KOPT-K1 (cell line): ENCODE measurements around the gene NCSTN.

Experiments used
- H3K27ac ChIP-seq: fragments of 200-600 bp; sonication (generic); 2 replicates; pipeline ENCODE4 v1.5.1; 2016; ENCODE audit warnings: antibody characterized with exemption, mild to moderate bottlenecking, low read depth, low read length; ENCODE audit not compliant: poor library complexity, severe bottlenecking
- H3K36me3 ChIP-seq: fragments of 200-600 bp; sonication (generic); 2 replicates; pipeline ENCODE4 v1.5.1; 2017; ENCODE audit warnings: antibody characterized with exemption, mild to moderate bottlenecking, low read length, moderate library complexity; ENCODE audit not compliant: insufficient read depth
- H3K9me3 ChIP-seq: fragments of 200-600 bp; sonication (generic); 2 replicates; pipeline ENCODE4 v1.5.1; 2017; ENCODE audit warnings: antibody characterized with exemption, low read length, mild to moderate bottlenecking; ENCODE audit not compliant: insufficient read depth, poor library complexity, severe bottlenecking

The NCSTN gene

GRCh38 chr1:160342953-160343869, at the start of gene NCSTN, which contains the start of gene COPA:
Gene NCSTN, plus strand, starts transcription at chr1:160343383. Its CDS starts 14 bp downstream, at chr1:160343397.
Gene COPA, minus strand, starts transcription at chr1:160343250. Its CDS starts 80 bp downstream, at chr1:160343170.
- H3K36me3 ChIP-seq: peaks cover 68% of the 10 kb centered on the region

GRCh38 chr1:160296036-160296435, 47.1 kb upstream of the NCSTN start:
- Histone ChIP-seq H3K27ac (no peak overlapping the region), H3K36me3 (peaks cover 99% of the 10 kb centered on the region), H3K9me3 (no peaks in the 10 kb centered on the region)

More at GRCh38 chr1:160342953-160343869, at the start of gene NCSTN, which contains the start of gene COPA:
- Histone ChIP-seq H3K27ac (peak within 1 kb of the TSS; percentile 88), H3K9me3 (no peaks in the 10 kb centered on the region)

GRCh38 chr1:160300173-160300572, 43.0 kb upstream of the NCSTN start:
- Histone ChIP-seq H3K36me3 (peaks cover 99% of the 10 kb centered on the region), H3K9me3 (no peaks in the 10 kb centered on the region), H3K27ac (no peak overlapping the region)

GRCh38 chr1:160307118-160307791, 35.9 kb upstream of the NCSTN start:
- peaks cover 99% of the 10 kb centered on the region for H3K36me3 ChIP-seq
- no peak overlapping the region for H3K27ac ChIP-seq
- no peaks in the 10 kb centered on the region for H3K9me3 ChIP-seq

- Histone ChIP-seq H3K27ac (no peak overlapping the region), H3K9me3 (no peaks in the 10 kb centered on the region), H3K36me3 (peaks cover 99% of the 10 kb centered on the region)
These were observed 34.6 kb upstream of the NCSTN start for GRCh38 chr1:160308451-160309184.

GRCh38 chr1:160309185-160309557, 34.0 kb upstream of the NCSTN start:
- no peaks in the 10 kb centered on the region for H3K9me3 ChIP-seq
- H3K27ac ChIP-seq: no peak overlapping the region
- peaks cover 99% of the 10 kb centered on the region for H3K36me3 ChIP-seq

- H3K27ac ChIP-seq: no peak overlapping the region
- H3K9me3 ChIP-seq: no peaks in the 10 kb centered on the region
- peaks cover 99% of the 10 kb centered on the region for H3K36me3 ChIP-seq
These were observed 33.6 kb upstream of the NCSTN start for GRCh38 chr1:160309571-160309970.

GRCh38 chr1:160315359-160315758, 27.8 kb upstream of the NCSTN start:
- peaks cover 97% of the 10 kb centered on the region for H3K36me3 ChIP-seq
- no peak overlapping the region for H3K27ac ChIP-seq
- peaks cover 9% of the 10 kb centered on the region for H3K9me3 ChIP-seq

GRCh38 chr1:160322831-160323230, 20.4 kb upstream of the NCSTN start:
- peaks cover 97% of the 10 kb centered on the region for H3K36me3 ChIP-seq
- no peaks in the 10 kb centered on the region for H3K9me3 ChIP-seq
- H3K27ac ChIP-seq: no peak overlapping the region

- H3K27ac ChIP-seq: no peak overlapping the region
- H3K36me3 ChIP-seq: peaks cover 98% of the 10 kb centered on the region
- H3K9me3 ChIP-seq: no peaks in the 10 kb centered on the region
These were observed 17.9 kb upstream of the NCSTN start for GRCh38 chr1:160325252-160325651.

- H3K9me3 ChIP-seq: no peaks in the 10 kb centered on the region
- H3K36me3 ChIP-seq: peaks cover 99% of the 10 kb centered on the region
- no peak overlapping the region for H3K27ac ChIP-seq
These were observed 16.8 kb upstream of the NCSTN start for GRCh38 chr1:160326418-160326817.

GRCh38 chr1:160328184-160328583, 15.0 kb upstream of the NCSTN start:
- Histone ChIP-seq H3K36me3 (peaks cover 99% of the 10 kb centered on the region), H3K27ac (no peak overlapping the region)

GRCh38 chr1:160330119-160330518, 13.1 kb upstream of the NCSTN start:
- no peak overlapping the region for H3K27ac ChIP-seq
- H3K36me3 ChIP-seq: peaks cover 100% of the 10 kb centered on the region
- no peaks in the 10 kb centered on the region for H3K9me3 ChIP-seq

More at GRCh38 chr1:160328184-160328583, 15.0 kb upstream of the NCSTN start:
- H3K9me3 ChIP-seq: no peaks in the 10 kb centered on the region

GRCh38 chr1:160332516-160332915, 10.7 kb upstream of the NCSTN start:
- Histone ChIP-seq H3K9me3 (no peaks in the 10 kb centered on the region), H3K27ac (no peak overlapping the region), H3K36me3 (peaks cover 99% of the 10 kb centered on the region)

GRCh38 chr1:160338580-160338979, 4.6 kb upstream of the NCSTN start:
- H3K36me3 ChIP-seq: peaks cover 77% of the 10 kb centered on the region
- no peaks in the 10 kb centered on the region for H3K9me3 ChIP-seq

More at GRCh38 chr1:160338580-160338979, 4.6 kb upstream of the NCSTN start:
- no peak overlapping the region for H3K27ac ChIP-seq
